HG03066 (cell line): ENCODE data around the gene ASTN2.
"Not testable (repeated sequence)": the region's sequence is repeated elsewhere in the genome, so short reads cannot be mapped to it uniquely, and the experiment has no call there.

Source experiments
- ATAC-seq: cut with Tn5 transposase; IDR thresholded peaks from one replicate; pipeline ENCODE4 v1.9.1; 2021; ENCODE audit warnings: low read depth; ENCODE audit not compliant: unreplicated experiment

Gene ASTN2

DNA sequence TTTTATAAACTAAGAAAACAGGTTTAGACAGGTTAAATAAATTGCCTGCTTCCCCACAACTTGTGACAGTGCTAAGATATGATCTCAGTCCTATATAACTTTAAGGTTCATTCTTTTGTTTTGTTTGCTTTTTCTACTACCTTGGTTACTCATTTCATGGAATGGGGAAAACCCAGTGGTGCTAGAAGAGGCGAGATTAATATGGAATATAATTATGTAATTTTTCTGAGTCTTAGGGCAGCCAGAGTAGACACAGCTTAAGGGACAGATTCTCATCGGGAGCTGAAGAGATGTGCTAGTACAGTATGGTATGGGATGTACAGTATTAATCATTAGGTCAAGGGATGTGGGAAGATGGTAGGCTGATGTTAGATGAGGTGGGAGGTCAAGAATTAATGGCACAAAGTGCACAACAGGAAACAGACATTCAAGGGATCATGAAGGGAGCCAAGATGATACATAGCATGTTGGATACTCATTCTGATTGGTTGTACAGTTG lies 721.6 kb downstream of the ASTN2 start:
- no peak for ATAC-seq

DNA sequence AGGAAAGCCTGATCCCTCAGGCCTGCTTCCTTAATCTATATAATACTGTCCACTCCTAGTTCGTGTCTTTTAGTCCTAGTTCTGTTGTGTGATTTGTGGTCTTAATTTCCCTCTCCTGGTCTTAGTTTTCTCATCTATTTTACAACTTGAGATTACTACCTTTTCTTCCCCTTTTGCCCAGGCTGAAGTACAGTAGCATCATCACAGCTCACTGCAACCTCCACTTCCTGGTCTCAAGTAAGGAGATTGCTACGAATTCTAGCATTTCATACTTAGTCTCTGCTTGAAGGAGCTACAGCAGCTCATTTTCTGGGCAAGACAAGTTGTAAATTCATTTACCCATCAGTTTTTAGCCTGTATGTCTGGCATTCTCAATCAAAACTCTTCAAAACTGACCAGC lies 722.2 kb downstream of the ASTN2 start:
- no peak for ATAC-seq

DNA sequence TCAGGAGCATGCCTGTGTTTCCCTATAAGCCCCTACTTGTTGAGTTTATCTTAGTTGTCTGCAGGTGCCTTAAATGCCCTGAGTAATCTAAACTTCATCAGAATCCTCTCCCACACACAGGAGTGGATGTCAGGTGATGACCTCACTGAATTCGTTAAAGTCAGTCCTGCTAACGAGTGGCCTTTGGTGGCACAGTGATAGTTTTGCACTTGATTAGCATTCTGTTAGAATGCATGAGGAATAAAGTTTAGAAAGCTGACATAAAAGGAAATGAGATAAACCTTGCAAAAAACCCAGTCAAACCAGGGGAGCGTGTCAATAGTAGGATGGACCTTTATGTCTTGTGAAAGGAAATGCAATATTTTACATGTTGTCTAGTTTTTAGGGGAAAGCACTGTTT lies 723.2 kb downstream of the ASTN2 start:
- no peak for ATAC-seq

DNA sequence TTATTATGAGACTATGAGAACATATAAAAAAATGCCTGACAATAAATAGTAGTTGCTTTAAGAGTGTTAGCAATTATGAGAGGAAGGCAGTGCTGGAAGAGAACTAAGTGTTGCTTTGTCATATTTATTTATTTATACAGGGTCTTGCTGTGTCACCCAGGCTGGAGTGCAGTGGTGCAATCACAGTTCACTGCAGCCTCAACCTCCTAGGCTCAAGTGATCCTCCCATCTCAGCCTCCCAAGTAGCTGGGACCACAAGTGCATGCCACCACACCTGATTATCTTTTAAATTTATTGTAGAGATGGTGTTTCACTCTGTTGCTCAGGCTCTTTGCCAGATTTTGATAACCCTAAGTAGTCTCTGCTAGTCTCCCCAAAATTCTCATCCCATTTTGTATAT lies 724.1 kb downstream of the ASTN2 start:
- ATAC-seq = not testable (repeated sequence)

DNA sequence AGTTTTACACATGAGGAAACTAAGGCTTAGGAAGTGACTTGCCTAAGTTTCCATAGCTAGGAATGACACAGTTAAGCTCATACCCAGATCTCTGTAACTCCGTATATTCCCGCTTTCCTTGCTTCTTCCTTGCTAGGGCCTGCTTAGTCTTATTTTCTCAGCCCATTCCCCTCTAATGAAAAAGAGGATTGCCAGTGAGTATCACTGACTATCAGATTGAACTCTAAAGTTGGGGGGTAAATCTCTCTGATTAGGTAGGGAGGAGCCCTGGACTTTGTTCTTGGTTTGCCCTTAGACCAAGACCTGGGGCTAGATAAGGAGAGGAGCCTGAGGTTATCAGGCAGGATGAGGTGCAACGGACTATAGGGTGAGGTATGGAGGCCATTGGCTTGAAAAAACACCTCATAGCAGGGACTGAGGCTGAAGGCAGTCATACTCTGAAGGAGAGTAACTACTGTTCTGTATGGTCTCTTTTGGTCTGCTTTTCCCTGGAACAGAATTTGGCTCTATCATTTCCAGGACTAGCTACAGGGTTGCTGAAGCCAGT lies 725.3 kb downstream of the ASTN2 start:
- no peak for ATAC-seq

DNA sequence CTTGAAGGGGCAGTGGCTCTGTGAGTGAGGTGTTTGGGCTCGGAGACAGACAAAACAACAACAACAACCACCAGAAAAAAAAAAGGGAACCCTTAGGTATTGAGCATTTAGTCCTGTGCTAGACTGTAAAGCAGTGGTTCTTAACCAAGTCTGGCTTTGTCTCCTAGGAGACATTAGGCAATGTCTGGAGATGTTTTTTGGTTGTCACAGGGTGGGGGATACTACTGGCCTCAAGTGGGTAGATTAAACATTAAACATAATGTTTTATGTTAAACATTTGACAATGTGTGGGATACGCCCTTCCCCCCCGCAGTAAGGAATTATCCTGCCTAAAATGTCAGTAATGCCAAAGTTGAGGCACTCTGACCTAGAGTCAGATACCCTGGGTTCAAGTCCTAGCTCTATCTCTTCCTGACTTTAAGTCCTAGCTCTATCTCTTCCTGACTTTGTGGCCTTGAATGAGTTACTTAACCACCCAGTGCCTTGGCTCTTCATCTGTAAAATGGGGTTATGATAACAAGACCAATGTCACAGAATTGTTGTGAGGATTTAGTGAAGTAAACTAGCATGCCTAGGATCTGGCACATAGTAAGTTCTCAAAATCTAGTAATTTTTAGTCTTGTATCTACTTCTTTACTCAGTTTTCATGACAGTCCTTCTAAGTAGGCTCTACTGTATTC lies 725.9 kb downstream of the ASTN2 start:
- ATAC-seq = no peak

DNA sequence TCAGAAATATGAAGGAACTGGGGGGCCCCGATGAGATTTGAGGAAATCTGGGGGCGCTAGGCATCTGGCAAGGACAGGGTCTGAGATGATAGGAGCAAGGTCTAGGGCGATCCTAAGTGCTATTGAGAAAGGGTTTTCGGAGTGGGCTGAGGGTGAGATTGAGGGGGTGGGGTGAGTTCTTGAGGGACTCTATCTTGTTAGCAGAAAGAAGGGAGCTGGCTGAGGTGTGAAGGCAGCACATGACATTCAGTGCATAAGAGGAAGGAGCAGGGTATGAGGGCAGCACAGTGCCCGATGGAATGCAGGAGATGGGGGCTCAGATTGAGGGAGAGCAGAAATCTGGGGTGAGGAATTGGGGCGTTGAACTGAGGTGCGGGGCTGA lies 727.1 kb downstream of the ASTN2 start:
- peak; percentile 1 for ATAC-seq

DNA sequence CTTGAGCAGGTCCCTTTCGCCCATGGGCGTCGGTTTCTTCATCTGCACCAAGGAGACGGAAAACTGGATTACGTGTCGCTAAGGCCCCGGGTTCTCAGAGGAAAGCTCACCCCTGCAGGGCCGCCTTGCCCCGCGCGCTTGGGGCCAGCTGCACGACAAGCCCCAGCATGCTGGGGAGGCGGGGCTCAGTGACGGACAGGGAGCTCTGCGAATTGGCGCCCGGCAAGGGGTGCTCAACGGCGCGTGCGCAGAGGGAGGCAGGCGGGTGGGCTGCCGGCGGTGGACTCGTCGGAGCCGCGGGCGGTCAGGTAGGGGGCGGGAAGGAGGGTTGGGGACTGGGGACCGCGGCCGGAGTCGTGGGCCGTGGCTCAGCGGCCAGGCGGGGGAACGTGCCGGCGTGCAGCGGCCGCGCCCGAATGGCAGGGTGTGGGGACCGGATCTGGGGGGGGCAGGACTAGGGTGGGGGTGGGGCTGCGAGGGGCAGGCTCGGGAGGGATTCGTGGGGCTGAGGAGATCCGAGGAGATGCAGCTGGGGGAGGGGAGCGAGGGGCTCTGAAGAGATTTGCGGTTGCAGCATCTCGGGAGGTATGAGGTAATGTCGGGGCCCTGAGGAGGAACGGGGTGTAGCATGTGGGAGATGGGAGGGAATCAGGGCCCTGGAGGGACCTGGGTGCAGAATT lies 727.6 kb downstream of the ASTN2 start, which contains the start of gene TRIM32:
TRIM32 (plus strand) TSS at position 232 of the 680 bp plus-strand sequence. CDS start 10,438 bp downstream, outside the sequence.
- ATAC-seq = peak; percentile 97

DNA sequence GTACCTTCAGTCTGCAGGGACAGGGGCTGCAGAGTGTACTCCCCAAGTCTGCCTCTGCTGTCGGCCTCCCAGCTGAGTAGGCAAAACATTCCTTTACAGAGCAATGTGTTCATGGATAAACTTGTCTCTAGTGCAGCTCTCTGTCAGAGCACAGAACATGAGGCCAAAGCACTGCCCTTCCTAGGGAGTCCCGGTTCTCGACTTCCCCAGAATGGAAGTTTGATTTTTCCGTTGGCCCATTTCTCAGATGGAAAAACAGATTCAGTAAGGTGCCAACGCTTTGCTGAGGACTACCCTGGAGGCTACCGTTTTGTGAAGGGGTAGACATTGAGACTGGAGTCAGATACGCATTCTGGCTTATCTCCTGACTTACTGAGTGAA lies 728.2 kb downstream of the ASTN2 start:
- peak; percentile 39 for ATAC-seq

DNA sequence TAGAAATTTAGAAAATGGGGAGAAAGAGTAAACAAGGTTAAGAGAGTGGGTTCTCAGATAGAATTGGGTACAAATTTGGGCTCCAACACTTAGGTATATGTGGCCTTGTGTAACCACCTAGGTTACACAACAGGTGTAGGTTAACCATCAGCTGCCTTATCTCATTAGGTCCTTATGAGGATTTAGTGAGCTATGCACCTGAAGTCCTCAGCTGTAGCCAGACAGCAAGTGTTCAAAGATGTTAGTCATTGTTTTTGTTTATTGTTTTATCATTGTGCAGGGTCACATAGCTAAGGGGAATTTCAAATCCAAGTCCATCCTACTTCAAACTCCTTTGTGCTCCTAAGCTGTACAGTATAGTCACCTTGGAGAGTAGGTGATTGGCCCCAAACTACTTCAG lies 728.7 kb downstream of the ASTN2 start:
- ATAC-seq = no peak

DNA sequence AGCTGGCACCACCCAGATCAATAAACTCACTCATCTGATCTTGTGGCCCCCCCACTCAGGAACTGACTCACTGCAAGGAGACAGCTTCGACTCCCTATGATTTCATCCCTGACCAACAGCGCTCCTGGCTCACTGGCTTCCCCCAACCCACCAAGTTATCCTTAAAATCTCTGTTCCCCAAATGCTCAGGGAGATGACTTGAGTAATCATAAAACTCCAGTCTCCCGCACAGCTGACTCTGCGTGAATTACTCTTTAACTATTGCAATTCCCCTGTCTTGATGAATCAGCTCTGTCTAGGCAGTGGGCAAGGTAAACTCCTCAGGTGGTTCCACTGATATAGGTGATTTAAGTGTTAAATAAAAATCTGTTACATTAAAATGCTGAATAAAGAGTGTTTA lies 729.7 kb downstream of the ASTN2 start:
- ATAC-seq = no peak

DNA sequence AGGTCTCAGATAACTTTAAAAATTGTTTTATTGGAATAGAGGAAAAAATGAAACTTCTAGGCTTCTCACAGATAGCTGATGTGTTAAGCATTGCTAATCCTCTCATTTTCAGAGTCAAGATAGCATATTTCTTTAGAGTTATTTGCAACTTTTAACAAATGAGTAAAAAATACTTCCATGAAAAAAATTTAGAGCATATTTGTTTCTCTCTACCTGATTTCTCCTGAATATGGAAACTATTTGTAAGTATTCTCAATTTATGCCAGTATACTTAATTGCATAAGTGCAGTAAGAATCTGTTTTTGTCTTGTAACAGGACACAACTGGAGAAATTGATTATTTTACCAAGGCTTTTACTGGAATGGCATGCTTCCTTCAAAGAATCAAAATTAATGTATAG lies 731.3 kb downstream of the ASTN2 start:
- ATAC-seq = no peak

DNA sequence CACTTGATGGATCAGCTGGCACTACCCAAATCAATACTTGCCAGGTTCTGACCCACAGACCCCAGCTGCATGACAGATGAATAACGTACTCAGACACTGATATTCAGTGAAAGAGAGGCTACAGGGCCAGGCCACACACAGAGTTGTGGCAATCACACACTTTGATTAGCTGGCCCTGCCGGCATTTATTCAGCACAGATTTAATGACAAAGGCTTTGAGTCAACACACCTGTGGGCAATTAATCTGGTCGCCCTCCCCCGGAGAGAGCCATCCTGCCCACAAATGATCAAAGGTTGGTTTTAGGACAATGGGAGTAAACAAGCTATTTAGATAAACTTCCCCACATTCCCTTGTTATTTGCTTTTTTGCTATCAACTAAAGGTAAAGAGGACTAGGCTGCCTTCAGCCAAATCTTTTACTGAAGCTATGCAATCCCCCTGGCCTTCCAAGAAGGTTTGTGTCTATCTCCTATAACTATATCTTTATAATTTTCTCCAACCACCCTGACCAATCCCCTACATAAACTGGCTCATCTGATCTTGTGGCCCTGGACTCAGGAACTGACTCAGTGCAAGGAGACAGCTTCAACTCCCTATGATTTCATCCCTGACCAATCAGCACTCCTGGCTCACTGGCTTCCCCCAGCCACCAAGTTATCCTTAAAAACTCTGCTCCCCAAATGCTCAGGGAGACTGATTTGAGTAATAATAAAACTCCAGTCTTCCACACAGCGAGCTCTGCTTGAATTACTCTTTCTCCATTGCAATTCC lies 740.5 kb downstream of the ASTN2 start:
- ATAC-seq = no peak

DNA sequence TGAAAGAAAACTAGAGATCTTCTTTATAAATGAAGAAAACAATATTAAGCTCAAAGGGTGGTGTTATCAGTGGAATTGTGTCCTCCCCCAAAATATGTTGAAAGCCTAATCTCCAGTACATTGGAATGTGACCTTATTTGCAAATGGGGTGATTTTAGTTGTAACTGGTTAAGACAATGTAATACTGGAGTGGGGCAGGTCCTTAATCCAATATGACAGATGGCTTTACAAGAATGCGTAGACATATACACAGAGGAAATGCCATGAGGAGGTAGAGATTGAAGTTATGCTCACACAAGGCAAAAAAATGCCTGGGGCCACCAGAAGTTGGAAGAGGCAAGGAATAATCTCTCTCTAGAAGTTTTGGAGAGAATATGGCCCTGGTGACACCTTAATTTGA lies 741.5 kb downstream of the ASTN2 start:
- no peak for ATAC-seq

DNA sequence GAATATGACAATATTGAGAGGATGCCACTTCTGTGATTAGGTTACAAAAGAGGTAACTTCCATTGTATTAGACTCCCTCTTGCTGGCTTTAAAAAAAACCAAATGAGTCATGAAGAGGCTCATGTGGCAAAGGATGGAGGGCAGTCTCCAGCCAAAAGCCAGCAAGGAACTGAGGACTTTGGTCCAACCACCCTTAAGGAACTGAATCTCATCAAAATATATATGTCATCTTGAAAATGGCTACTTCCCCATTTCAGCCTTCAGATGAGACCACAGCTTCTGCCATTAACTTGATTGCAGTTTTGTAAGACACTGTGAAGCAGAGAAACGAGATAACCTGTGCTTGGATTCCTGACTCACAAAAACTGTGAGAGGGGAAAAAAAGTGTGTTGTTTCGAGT lies 743.3 kb downstream of the ASTN2 start:
- no peak for ATAC-seq

DNA sequence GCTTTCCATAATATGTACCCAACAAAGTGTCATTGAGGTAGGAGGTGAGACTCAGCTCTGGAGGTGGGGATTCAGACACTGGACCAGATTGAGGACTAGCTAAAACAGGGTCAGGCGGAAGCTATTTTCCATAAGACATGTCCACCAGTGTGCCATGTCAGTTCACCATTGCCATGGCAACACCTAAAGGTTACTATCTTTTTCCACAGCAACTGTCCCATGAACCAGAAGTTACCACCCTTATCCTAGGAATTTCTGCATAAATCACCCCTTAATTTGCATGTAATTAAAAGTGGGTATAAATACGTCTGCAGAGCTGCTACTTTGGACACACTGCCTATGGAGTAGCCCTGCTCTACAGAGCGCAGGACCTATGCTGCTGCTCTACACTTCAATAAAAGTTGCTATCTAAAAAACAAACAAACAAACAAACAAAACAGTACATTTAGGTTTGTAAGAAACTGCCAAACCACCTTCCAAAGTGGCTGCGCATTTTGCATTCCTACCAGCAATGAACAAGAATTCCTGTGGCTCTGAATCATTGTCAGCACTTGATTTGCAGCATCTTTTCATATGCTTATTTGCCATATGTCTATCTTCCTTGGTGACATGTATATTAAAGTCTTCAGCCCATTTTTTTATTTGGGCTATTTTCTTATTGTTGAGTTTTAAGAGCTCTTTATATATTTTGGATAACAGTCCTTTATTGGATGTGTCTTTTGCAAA lies 745.7 kb downstream of the ASTN2 start:
- ATAC-seq = no peak

DNA sequence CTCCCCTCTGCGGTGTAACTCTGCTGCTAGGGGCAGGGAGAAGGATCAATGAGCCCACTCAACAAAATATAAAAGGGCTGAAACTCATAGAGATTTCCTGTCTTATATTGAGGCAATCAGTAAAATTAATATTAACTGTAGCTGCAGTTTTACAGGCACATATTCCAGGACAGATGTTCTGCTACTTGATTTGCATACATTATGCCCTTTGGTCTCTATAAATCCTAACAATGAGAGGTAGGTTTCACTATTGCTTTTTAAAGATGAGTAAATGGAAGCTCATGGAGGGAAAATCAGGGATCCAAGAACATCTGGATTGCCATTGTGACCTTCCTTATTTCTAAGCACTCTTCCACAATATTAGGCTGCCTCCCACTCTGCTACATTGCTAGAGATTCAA lies 751.3 kb downstream of the ASTN2 start:
- no peak for ATAC-seq

DNA sequence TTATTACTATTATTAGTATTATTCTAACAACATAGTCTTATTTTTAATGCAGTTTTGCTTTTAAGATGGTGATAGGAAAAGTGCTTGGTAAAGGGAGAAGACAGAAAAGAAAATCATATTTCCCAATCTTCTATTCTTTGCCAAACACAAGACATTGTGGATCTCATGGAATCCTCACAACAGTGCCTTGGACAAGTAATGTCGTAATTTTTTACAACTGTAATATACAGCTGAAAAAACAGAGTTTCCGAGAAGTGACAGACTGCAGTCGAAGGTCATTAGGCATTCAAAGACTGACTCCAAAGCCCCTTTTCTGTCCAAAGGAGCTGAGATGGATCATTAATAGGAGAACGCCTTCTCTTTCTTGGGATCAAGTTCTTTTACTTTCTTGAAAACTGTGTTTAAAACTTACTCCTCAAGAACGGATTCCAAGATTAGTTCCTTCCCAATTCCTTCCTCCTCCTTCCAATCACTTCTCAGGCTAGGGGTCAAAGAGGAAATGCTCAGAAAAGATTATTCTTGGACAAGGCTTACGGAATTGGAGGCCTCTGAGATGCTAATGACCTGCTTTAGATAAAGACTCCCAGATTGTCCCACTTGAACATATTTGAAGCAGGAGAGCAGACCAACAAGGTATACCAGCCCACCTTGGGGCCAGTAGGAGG lies 752.1 kb downstream of the ASTN2 start:
- ATAC-seq = no peak

DNA sequence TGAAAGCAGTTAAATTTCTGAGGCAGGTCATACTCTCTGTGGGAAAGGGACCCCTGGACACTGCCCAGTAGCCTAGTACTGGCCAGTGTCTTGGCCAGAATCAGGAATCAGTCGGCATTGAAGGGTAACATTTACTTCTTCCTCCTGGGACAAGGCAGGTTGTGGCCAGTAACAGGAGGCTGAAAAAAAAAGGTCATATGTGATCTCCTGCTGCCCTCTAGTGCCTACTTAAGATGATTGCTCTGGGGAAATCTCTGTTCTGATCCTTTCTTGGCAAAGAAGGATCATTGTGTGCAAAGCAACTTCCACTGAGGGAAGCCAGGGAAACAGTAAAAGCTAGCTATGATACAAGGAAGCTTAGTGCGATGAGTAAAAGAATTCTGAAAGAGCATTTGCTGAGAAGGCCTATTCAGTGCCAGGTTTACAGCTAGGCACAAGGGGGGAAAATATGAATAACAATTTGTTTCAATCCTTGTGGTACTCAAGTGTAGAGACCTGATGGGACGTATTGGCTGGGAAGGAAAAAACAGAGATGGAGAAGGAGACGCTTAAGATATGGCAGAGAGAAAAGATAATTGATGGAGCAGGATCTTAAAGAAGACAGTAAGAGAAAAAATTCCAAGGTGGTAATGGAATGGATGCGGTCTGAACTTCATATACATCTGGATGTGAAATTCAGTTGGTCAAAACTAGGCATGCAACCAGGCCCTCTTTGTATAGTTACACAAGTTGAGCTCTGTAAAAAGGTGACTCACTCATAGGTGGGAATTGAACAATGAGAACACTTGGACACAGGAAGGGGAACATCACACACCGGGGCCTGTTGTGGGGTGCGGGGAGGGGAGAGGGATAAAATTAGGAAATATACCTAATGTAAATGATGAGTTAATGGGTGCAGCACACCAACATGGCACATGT lies 753.6 kb downstream of the ASTN2 start:
- peak; percentile 80 for ATAC-seq
